HepG2 (cell line): ENCODE measurements around the gene QRICH2. TPM values are rescaled to one million over a fixed set of nuclear protein-coding genes. Genes with fewer than 3 reads are reported as not detected.

Experiments
- ARNT2 ChIP-seq: sonication (generic); formaldehyde crosslinking; IDR thresholded peaks from 2 replicates; pipeline ENCODE4 v1.8.0; 2022; ENCODE audit warnings: mild to moderate bottlenecking, low read depth, missing genetic modification reagents, moderate library complexity
- BRD4 ChIP-seq: sonication (generic); formaldehyde crosslinking; IDR thresholded peaks from 2 replicates; pipeline ENCODE4 v1.4.0; 2020; ENCODE audit warnings: missing genetic modification reagents
- FOXA3 ChIP-seq: IDR thresholded peaks from 2 replicates; pipeline ENCODE4 v1.6.1; 2016; ENCODE audit warnings: missing genetic modification reagents, missing compliant biosample characterization
- FOXP1 ChIP-seq, 2 experiments: fragments of 450-650 bp in 1 of 2; IDR thresholded peaks; 2 replicates each; pipeline ENCODE4 v1.6.1; 2017 to 2018; ENCODE audit warnings: antibody characterized with exemption in 1 of 2
- HNRNPUL1 ChIP-seq: fragments of 200-400 bp; formaldehyde crosslinking; IDR thresholded peaks from 2 replicates; pipeline ENCODE4 v1.6.1; 2017; ENCODE audit warnings: low read depth, mild to moderate bottlenecking, low read length, moderate library complexity
- KAT2B ChIP-seq: fragments of 150-350 bp; IDR thresholded peaks from 2 replicates; pipeline ENCODE4 v1.6.1; 2014; ENCODE audit warnings: low read depth, low read length, borderline replicate concordance
- MED13 ChIP-seq: sonication (generic); formaldehyde crosslinking; IDR thresholded peaks from 2 replicates; pipeline ENCODE4 v1.5.0; 2020; ENCODE audit warnings: missing genetic modification reagents
- NAIF1 ChIP-seq: sonication (generic); formaldehyde crosslinking; IDR thresholded peaks from 2 replicates; pipeline ENCODE4 v1.5.0; 2020; ENCODE audit warnings: mild to moderate bottlenecking, missing genetic modification reagents, borderline replicate concordance
- NFE2L1 ChIP-seq: sonication (generic); formaldehyde crosslinking; IDR thresholded peaks from 2 replicates; pipeline ENCODE4 v1.4.0; 2020; ENCODE audit warnings: missing genetic modification reagents, mild to moderate bottlenecking, borderline replicate concordance
- NFKB2 ChIP-seq: sonication (generic); formaldehyde crosslinking; IDR thresholded peaks from 2 replicates; pipeline ENCODE4 v1.4.0; 2020; ENCODE audit warnings: missing genetic modification reagents, borderline replicate concordance
- RNF2 ChIP-seq: fragments of 450-650 bp; conservative IDR thresholded peaks from 2 replicates; pipeline ENCODE4 v1.6.1; 2016; ENCODE audit warnings: low read depth
- RORA ChIP-seq: sonication (generic); formaldehyde crosslinking; IDR thresholded peaks from 2 replicates; pipeline ENCODE4 v1.5.0; 2020; ENCODE audit warnings: mild to moderate bottlenecking, missing genetic modification reagents, moderate library complexity
- SNAPC2 ChIP-seq: sonication (generic); formaldehyde crosslinking; IDR thresholded peaks from 2 replicates; pipeline ENCODE4 v1.8.1; 2022; ENCODE audit warnings: mild to moderate bottlenecking, missing genetic modification reagents
- SRSF1 ChIP-seq: fragments of 200-400 bp; formaldehyde crosslinking; optimal IDR thresholded peaks from 2 replicates; pipeline ENCODE3; 2017; ENCODE audit warnings: mild to moderate bottlenecking, low read depth, low read length, moderate library complexity
- THAP9 ChIP-seq: sonication (generic); formaldehyde crosslinking; IDR thresholded peaks from 2 replicates; pipeline ENCODE4; 2020; ENCODE audit warnings: missing genetic modification reagents, mild to moderate bottlenecking, borderline replicate concordance
- XBP1 ChIP-seq: sonication (generic); formaldehyde crosslinking; IDR thresholded peaks from 2 replicates; pipeline ENCODE4 v1.5.0; 2020; ENCODE audit warnings: missing genetic modification reagents
- ZNF138 ChIP-seq: sonication (generic); formaldehyde crosslinking; IDR thresholded peaks from 2 replicates; pipeline ENCODE4 v1.5.0; 2020; ENCODE audit warnings: mild to moderate bottlenecking, low read depth, missing genetic modification reagents
- ZNF598 ChIP-seq: sonication (generic); formaldehyde crosslinking; IDR thresholded peaks from 2 replicates; pipeline ENCODE4 v1.5.1; 2020; ENCODE audit warnings: mild to moderate bottlenecking, missing genetic modification reagents, borderline replicate concordance
- ZNF841 ChIP-seq: sonication (generic); formaldehyde crosslinking; IDR thresholded peaks from 2 replicates; pipeline ENCODE4 v1.8.1; 2023; ENCODE audit warnings: missing genetic modification reagents, borderline replicate concordance
- polyA plus RNA-seq, 8 experiments: library from polyadenylated mRNA; depleted of rRNA in 3 of 8; stranded (reverse) in 7 of 8; unstranded in 1 of 8; fragments of >200 nt; fragmentation: Illumina TruSeq in 4 of 8; extraction: Trizol in 4 of 8; gene quantifications; 2 replicates each; pipeline versions ENCODE4 v1.2.1 to v1.2.3, GENCODE V29; 2011 to 2016; ENCODE audit warnings: low read depth in 4 of 8, missing spikeins in 1 of 8, mixed read lengths in 1 of 8; ENCODE audit not compliant: insufficient read depth in 1 of 8
- total RNA-seq, 5 experiments: library from RNA; depleted of rRNA; stranded (reverse); fragments of >200 nt; fragmentation: Illumina TruSeq; extraction: Trizol; gene quantifications; 2 replicates each; pipeline ENCODE4 v1.2.3, GENCODE V29; 2016; ENCODE audit warnings: low read depth in 1 of 5
- TF ChIP-seq, protein P1 (sequence below): sonication (generic); formaldehyde crosslinking; IDR thresholded peaks from 2 replicates; pipeline ENCODE4 v1.4.0; 2020; ENCODE audit warnings: missing genetic modification reagents, mild to moderate bottlenecking, borderline replicate concordance
- TF ChIP-seq, protein P2 (sequence below): sonication (generic); formaldehyde crosslinking; IDR thresholded peaks from 2 replicates; pipeline ENCODE4 v1.8.0; 2022; ENCODE audit warnings: missing genetic modification reagents, mild to moderate bottlenecking, moderate library complexity, borderline replicate concordance
- TF ChIP-seq, protein P3 (sequence below): sonication (generic); formaldehyde crosslinking; IDR thresholded peaks from 2 replicates; pipeline ENCODE4 v1.4.0; 2020; ENCODE audit warnings: missing genetic modification reagents, borderline replicate concordance

Gene QRICH2
- total and polyA plus RNA-seq, 2 of the 13 experiments (the other 11 are each of a cell fraction or from before 2014, with no cell fraction given): 3.7 to 5.7 TPM

- TF ChIP-seq RORA (CRISPR knock-in tag) (no peak), NFKB2 (CRISPR knock-in tag) (no peak), HNRNPUL1 (no peak), XBP1 (CRISPR knock-in tag) (no peak), FOXA3 (no peak), RNF2 (no peak), ZNF841 (no peak), THAP9 (no peak), ARNT2 (CRISPR knock-in tag) (no peak), BRD4 (no peak), NFE2L1 (CRISPR knock-in tag) (no peak), FOXP1 (IDR thresholded peaks at IDR 0.05) (no peak), FOXP1 (CRISPR knock-in tag; IDR thresholded peaks at IDR 0.05) (0 out of 2 replicates have a peak, but pooled peaks have one; percentile 17), SRSF1 (no peak), ZNF138 (CRISPR knock-in tag) (no peak), SNAPC2 (peak; percentile 99), NAIF1 (CRISPR knock-in tag) (no peak), ZNF598 (no peak), MED13 (CRISPR knock-in tag) (no peak), KAT2B (no peak)
- TF ChIP-seq, protein P1, sequence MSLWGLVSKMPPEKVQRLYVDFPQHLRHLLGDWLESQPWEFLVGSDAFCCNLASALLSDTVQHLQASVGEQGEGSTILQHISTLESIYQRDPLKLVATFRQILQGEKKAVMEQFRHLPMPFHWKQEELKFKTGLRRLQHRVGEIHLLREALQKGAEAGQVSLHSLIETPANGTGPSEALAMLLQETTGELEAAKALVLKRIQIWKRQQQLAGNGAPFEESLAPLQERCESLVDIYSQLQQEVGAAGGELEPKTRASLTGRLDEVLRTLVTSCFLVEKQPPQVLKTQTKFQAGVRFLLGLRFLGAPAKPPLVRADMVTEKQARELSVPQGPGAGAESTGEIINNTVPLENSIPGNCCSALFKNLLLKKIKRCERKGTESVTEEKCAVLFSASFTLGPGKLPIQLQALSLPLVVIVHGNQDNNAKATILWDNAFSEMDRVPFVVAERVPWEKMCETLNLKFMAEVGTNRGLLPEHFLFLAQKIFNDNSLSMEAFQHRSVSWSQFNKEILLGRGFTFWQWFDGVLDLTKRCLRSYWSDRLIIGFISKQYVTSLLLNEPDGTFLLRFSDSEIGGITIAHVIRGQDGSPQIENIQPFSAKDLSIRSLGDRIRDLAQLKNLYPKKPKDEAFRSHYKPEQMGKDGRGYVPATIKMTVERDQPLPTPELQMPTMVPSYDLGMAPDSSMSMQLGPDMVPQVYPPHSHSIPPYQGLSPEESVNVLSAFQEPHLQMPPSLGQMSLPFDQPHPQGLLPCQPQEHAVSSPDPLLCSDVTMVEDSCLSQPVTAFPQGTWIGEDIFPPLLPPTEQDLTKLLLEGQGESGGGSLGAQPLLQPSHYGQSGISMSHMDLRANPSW (CRISPR knock-in tag): no peak
- TF ChIP-seq, protein P2, sequence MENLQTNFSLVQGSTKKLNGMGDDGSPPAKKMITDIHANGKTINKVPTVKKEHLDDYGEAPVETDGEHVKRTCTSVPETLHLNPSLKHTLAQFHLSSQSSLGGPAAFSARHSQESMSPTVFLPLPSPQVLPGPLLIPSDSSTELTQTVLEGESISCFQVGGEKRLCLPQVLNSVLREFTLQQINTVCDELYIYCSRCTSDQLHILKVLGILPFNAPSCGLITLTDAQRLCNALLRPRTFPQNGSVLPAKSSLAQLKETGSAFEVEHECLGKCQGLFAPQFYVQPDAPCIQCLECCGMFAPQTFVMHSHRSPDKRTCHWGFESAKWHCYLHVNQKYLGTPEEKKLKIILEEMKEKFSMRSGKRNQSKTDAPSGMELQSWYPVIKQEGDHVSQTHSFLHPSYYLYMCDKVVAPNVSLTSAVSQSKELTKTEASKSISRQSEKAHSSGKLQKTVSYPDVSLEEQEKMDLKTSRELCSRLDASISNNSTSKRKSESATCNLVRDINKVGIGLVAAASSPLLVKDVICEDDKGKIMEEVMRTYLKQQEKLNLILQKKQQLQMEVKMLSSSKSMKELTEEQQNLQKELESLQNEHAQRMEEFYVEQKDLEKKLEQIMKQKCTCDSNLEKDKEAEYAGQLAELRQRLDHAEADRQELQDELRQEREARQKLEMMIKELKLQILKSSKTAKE (CRISPR knock-in tag): no peak
- TF ChIP-seq, protein P3, sequence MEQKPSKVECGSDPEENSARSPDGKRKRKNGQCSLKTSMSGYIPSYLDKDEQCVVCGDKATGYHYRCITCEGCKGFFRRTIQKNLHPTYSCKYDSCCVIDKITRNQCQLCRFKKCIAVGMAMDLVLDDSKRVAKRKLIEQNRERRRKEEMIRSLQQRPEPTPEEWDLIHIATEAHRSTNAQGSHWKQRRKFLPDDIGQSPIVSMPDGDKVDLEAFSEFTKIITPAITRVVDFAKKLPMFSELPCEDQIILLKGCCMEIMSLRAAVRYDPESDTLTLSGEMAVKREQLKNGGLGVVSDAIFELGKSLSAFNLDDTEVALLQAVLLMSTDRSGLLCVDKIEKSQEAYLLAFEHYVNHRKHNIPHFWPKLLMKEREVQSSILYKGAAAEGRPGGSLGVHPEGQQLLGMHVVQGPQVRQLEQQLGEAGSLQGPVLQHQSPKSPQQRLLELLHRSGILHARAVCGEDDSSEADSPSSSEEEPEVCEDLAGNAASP: no peak
Observed at GRCh38 chr17:76357597-76358158, 49.6 kb upstream of the QRICH2 start (continued).
